Vagina (tissue), 2 donors: ENCODE results near the gene MTUS2.

ENCODE experiments used
- POLR2A ChIP-seq, 2 donors: fragments of 450-650 bp; IDR thresholded peaks; one replicate each; pipeline ENCODE4 v1.6.1; 2017; ENCODE audit warnings: antibody characterized with exemption in 2 of 2, mild to moderate bottlenecking in 2 of 2, moderate library complexity in 2 of 2
- TF ChIP-seq, protein P1 (sequence below), 3 experiments: fragments of 450-650 bp in 2 of 3; fragments of 200-600 bp in 1 of 3; sonication (generic) in 1 of 3; IDR thresholded peaks; one replicate each; pipeline ENCODE4 v1.5.1; 2017 to 2019; ENCODE audit warnings: antibody characterized with exemption in 3 of 3, mild to moderate bottlenecking in 2 of 3, moderate library complexity in 2 of 3

- TF ChIP-seq, protein P1, sequence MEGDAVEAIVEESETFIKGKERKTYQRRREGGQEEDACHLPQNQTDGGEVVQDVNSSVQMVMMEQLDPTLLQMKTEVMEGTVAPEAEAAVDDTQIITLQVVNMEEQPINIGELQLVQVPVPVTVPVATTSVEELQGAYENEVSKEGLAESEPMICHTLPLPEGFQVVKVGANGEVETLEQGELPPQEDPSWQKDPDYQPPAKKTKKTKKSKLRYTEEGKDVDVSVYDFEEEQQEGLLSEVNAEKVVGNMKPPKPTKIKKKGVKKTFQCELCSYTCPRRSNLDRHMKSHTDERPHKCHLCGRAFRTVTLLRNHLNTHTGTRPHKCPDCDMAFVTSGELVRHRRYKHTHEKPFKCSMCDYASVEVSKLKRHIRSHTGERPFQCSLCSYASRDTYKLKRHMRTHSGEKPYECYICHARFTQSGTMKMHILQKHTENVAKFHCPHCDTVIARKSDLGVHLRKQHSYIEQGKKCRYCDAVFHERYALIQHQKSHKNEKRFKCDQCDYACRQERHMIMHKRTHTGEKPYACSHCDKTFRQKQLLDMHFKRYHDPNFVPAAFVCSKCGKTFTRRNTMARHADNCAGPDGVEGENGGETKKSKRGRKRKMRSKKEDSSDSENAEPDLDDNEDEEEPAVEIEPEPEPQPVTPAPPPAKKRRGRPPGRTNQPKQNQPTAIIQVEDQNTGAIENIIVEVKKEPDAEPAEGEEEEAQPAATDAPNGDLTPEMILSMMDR (IDR thresholded peaks at IDR 0.05) = no peak
- no peak for TF ChIP-seq POLR2A (IDR thresholded peaks at IDR 0.05)
These were observed 566.1 kb downstream of the MTUS2 start for GRCh38 chr13:29386246-29386645.
